ENCODE results near the gene HTD2.

- TF ChIP-seq CTCF (IDR thresholded peaks at IDR 0.05; ENCODE audit: extremely low read depth in 1 of 2, insufficient read depth in 1 of 2, low read depth in 1 of 2, low read length in 2 of 2) (no peak), POLR2A (IDR thresholded peaks at IDR 0.05; ENCODE audit: low read depth, low read length) (no peak), EZH2 (IDR thresholded peaks at IDR 0.05; ENCODE audit: borderline replicate concordance, low read depth, low read length, severe bottlenecking) (no peak), POLR2AphosphoS5 (IDR thresholded peaks at IDR 0.05; ENCODE audit: insufficient read depth, low read depth, low read length) (no peak), MYC (IDR thresholded peaks at IDR 0.05; ENCODE audit: low read depth, low read length) (no peak), JUN (IDR thresholded peaks at IDR 0.05; ENCODE audit: borderline replicate concordance, insufficient read depth, insufficient read length, low read depth) (no peak), MAX (IDR thresholded peaks at IDR 0.05; ENCODE audit: insufficient read depth, insufficient read length) (no peak), GATA2 (IDR thresholded peaks at IDR 0.05; ENCODE audit: insufficient read depth, insufficient read length, low read depth, low read length) (no peak)
These were observed 11.5 kb downstream of the HTD2 start for GRCh38 chr3:58317811-58318210.

All from endothelial cell of umbilical vein (primary cell).